GM19397 (cell line): Measurements from ENCODE around the gene HSPB3.
A peak's percentile ranks its signal among the peaks of the same experiment; 100 is the strongest.
"Not testable (repeated sequence)": the region's sequence is repeated elsewhere in the genome, so short reads cannot be mapped to it uniquely, and the experiment has no call there.

Source experiments
- ATAC-seq: cut with Tn5 transposase; IDR thresholded peaks from one replicate; pipeline ENCODE4 v1.9.1; 2021; ENCODE audit warnings: mild to moderate bottlenecking, moderate library complexity; ENCODE audit not compliant: unreplicated experiment

The HSPB3 gene

DNA sequence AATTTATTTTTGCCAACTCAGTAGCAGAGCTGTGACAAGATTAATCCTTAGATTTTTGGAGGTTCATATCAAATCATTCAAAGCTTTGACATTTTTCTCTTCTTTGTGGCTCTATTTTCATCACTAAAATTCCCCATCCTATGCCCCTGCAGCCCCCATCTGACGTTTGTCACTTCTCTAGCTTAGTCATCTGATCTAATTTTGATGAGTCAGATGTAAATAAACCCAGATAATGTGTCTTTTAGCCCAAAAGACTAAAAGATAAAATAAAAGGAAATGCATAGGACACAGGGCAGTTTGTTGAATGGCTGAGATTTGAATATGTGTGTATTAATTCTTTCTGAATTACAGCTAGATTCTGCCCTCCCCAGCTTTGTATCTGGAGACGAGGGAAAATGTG, 897 bp upstream of the HSPB3 start:
- no peak for ATAC-seq

DNA sequence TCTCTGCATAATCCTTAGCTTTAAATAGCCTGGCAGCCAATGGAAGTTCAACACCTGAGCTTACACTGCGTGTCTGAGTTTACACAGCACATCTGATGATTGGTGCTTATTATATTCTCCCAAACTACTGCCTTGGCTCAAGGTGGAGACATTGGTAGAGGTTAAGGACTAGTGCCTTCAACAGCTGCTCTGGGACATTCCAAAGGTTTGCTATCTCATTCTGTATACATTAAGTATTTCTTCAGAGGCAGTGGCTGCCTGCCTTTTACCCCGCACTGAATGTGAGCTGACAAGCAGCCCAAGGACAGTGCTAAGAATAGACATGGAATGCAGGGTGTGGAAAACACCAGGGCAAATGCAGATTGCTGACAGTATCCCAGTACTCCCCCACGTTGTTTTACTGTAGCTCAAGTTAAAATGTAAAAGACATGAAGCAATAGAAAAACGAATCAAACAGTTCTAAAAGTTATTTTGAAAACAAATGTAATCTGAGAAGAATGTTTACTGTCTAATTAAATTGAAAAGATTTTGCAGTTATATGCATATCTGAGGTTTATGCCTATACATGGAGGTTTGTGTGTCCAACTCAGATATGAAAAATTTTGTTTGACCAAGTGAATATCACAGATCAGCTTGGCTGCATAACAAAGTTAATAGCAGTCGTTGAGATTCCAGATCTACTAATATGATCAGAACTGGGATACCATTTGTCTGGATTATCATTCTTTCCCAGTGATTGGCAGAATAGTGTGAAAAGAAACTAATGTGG, 1.8 kb downstream of the HSPB3 start:
- ATAC-seq = no peak

DNA sequence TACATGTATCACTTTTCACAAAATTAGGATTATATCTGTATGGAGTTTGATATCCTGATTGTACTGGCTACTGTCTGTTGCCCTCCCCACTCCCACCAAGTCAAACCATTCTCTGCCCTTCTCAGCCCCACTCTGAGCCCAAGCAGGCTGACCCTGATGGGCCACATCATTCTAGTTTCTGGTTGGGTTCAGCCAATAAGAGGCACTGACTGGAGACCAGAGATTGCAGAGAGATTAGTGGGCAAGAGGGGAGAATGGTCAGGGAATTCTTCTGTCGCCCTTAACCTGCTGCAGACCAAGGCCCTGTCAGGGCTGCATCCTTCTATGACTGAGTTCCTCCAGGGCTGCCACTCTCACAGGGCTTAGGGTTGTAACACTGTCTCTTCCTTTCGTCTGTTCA, 2.7 kb downstream of the HSPB3 start:
- ATAC-seq = no peak

DNA sequence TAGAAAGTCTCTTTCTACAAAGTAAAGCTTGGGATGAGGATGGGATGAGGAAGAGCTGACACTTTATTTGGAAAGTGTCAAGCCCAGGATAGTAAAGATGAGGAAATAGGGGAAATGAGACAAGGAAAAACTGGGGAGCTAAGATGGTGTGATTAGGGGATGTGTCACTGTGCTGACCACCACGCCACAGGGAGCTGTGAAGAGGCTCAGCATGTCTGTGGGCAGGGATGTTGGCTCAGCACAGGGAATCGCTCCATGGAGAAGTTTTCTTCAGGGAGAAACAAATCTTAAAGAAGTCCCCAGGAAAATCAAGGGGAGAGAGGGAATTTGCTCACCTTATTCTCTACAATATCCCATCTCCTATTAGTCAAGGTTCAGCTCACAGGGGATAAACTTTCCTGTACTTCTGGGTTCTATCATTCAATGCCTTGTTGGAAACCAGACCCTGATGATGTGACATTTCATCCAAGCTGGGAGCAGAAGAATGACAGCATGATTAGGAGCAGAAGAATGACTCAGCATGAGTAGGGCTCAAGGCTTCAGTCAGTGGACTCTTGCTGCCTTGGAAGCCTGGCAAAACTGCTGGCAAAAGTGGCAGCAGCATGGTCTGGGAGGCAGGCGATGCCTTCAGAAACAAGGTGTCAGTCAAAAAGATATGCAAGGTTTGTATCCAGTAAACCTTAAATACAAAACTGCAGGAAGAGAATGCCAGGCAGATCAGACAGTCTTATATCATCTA, 4.9 kb downstream of the HSPB3 start:
- no peak for ATAC-seq

DNA sequence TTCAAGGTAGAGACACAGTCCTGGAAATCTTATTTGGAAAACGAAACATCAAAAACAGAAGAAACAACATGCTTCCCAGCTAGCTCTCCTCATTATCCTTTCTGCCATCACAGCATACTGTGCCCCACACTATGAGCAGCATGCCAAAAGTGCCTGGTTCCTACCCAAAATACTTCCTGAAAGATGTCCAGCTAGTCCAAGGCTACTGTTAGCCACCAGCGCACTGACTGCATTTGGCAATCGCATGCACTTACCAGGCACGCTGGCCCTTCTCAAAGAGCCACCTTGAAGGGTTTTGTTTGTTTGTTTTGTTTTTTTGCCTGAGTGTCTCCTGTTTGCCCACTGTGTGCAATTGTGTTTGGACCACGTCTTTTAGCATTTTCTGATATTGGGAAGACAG, 6.8 kb downstream of the HSPB3 start:
- no peak for ATAC-seq

DNA sequence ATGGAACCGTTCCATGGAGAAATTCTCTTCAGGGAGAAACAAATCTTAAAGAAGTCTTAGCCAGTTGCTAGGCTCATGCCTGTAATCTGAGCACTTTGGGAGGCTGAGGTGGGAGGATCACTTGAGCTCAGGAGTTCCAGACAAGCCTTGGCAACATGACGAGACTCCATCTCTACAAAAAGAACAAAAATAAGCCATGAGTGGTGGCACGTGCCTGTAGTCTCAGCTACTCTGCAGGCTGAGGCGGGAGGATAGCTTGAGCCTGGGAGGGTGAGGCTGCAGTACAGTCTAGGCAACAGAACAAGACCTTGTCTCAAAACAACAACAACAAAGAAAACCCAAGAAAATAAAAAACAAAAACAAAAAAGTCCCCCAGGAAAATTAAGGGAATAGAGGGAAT, 8.2 kb downstream of the HSPB3 start:
- ATAC-seq = no peak

DNA sequence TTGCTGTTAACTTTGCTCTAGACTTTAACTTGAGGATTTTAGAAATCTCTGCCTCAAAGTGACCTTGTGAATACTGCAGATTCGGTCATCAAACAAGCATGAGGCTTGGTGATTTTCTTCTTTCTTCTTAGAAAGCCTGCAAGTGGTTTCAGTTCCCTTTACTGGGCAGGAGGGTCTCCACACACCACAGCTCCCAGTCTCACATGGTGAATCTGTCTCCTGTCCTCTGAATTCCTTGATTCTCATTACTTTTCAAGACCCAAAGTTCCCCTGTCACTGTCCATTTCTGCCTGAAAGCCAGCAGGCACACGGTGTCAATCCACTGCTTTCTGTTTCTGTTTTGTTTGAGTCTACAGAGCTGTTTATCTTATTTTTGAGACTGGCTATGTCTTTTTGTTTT, 14.1 kb downstream of the HSPB3 start:
- peak; percentile 81 for ATAC-seq

DNA sequence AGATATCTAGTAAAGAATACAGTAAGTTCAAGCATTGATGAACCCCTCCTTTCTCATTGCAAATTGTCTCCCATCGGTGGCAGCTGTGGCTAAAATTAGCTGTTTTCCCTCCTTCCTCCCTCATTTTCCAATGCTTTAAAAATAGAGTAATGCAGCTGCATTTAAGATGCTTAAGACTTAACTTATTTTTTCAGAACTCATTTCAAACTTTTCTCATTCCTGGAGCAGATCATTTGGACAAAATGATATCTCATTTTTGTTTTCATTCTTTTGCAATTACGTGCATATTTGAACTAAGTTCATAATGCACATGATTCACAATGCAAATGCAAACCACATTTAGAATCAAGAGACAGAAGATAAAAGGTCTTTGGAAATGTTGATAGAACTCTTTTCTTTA, 14.6 kb downstream of the HSPB3 start:
- ATAC-seq = no peak

DNA sequence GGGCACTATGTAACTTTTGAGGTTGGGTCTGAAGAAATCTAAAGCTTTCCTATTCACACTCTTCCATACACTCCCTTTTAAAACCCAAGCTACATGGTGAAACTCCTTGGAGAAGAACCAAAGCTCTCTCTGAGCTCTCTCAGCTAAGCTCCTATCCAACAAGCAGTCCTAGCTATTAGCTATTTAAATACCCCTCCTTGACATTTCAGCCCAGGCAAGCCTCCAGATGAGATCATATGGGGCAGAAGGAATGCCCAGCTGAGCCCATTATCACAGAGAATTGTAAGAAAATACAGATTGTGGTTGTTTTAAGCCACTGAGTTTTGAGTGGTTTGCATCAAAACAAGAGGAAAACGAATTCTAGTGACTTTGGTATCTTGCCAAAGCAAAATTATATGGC, 15.2 kb downstream of the HSPB3 start:
- no peak for ATAC-seq

DNA sequence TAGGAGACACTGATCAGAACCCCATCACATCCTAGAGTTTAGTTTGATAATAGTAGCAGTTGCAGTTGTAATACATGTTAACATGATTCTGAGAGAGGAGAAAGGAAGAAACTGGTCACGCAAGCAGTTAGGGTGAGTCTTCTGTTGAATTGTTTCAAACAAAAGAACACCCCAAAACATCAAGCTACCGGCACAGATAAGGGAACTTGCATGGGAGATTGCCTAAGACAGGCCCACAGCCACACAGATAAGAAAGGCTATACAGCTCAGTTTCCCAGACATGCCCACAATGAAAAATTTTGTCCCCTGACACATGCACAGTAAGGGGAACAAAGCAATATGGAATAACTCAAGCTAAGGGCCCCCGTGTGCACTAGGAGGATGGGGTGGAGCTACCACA, 15.9 kb downstream of the HSPB3 start:
- ATAC-seq = no peak

DNA sequence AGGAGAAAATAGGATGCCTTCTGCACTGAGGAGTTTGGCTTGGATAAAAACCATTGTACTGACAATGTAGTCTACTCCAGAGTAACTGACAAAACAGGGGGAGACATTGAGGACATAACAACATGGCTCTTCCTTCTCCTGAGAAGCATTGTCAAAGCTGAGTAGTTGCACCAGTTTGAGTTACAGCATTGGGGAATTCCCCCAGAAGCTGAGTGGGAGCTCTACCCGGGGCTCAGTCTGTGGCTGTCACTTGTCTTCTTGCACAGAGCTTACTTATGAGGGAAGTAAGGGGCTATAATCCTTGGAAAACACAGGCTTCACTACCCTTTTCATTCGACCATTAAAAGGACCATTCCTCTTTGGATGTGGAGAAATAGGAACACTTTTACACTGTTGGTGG, 21.2 kb downstream of the HSPB3 start:
- no peak for ATAC-seq

DNA sequence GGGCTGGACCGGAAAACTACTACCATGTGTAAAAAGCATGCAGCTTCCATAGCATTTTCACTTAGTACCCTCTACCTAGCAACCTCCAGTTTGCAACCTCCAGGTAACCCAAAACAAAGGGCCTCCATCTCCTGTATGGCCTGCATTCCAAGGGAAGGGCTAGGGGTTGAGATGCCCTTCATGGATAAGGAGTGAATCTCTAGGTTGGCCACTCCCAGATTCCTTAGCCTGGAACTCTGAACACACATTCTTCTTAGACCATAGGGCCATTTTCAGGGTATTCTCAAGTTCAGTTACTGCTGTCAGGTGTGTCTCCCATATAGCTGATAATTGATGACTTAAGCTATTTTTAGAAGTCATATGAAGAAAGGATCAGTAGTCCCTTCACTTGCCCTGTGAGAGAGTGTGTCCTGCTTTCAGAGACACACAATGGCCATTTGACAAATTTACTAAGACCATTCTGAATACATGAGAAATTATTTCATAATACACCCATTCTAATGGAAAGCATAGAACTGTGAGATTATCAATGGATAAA, 22.5 kb downstream of the HSPB3 start:
- no peak for ATAC-seq

DNA sequence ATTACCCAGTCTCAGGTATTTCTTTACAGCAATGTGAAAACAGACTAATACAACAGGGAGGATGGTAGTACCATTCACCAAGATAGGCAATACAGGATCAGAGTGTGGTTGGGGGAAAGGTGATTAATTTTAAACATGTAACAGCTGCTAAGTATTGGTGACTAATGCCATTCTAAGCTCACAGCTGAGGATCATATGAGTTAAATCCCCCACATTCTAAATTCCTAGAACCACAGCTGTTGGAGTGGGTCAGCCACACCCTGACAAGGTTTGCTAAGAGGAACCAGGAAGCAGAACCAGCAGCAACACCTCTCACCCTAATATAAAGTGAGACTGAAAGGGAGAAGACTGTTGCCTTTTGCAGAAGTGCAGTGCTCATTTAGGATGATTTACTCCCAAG, 24.8 kb downstream of the HSPB3 start:
- no peak for ATAC-seq

DNA sequence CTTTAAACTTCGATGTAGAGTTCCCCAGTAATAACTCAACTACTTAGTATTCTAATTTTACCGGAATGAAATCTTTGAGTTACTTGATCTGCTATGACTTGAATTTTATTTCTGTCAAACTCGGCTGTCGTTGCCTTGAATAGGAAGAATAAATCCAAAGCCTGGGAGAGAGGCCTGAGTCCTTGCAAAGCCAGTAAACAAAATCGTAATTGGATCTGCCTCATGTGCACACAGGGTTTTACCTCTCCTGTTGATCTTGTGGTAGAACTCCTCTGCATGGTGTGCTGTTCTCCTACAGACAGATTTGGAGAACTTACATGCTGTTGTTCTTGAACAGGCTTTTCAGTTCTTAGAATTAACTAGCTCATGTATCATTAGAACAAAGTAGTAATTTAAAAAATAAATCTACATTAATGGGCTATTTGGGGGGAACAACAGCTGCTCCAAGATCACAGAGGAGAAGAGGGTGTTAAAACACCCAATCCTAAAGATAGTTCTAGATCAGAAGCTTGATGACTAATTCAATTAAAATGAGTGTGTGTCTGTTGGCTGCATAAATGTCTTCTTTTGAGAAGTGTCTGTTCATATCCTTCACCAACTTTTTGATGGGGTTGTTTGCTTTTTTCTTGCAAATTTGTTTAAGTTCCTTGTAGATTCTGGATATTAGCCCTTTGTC, 28.9 kb downstream of the HSPB3 start:
- no peak for ATAC-seq

DNA sequence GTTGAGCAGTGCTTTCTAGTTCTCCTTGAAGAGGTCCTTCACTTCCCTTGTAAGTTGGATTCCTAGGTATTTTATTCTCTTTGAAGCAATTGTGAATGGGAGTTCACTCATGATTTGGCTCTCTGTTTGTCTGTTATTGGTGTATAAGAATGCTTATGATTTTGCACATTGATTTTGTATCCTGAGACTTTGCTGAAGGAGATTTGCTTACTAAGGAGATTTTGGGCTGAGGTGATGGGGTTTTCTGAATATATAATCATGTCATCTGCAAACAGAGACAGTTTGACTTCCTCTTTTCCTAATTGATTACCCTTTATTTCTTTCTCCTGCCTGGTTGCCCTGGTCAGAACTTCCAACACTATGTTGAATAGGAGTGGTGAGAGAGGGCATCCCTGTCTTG, 30.2 kb downstream of the HSPB3 start:
- not testable (repeated sequence) for ATAC-seq

DNA sequence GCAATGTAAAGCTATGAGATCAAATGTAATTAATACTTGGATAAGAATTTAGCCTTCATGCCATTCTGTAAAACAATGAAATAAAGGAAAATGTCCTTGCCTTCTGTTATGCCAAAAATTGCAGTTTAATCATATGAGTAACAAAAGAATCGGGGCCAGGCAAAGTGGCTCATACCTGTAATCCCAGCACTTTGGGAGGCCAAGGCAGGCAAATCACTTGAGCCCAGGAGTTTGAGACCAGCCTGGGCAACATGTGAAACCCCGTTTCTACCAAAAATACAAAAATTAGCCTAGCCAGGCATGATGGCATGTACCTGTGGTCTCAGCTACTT, 34.1 kb downstream of the HSPB3 start:
- not testable (repeated sequence) for ATAC-seq

DNA sequence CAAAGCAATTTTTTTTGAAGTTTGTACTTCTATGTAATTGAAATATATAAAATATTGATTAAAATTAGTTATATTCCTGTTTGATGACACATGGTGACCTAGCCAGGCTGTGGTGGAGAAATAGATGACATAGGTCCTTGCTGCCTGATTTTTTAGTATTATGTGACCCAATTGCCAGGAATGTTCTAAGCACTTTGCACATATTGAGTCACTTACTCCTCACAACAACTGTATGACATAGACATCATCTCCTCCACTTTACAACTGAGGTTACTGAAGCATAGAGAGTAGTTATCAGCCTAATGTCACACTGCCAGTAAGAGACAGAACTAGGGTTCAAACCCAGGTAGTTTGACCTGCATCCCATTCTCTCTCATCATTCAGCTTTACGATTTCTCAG, 35.8 kb downstream of the HSPB3 start:
- ATAC-seq = no peak

DNA sequence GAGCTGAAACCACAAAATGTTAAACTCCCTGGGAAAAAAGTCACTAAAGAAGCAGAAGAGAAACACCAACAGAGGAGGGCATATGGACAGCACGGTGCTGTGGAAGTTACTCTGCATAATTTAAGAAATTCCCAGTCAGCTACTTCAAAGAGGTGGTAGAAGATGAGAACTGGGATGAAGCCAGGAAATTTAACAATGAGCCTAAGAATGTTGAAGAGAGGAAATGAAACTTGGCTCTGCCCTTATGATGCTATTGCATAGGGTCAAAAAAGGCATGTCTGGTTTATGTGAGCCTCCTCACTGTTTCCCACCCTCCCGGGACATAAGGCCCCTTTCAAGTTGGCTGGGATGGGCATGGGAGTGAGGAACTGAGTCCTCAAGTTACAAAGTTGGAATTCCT, 36.7 kb downstream of the HSPB3 start:
- no peak for ATAC-seq

DNA sequence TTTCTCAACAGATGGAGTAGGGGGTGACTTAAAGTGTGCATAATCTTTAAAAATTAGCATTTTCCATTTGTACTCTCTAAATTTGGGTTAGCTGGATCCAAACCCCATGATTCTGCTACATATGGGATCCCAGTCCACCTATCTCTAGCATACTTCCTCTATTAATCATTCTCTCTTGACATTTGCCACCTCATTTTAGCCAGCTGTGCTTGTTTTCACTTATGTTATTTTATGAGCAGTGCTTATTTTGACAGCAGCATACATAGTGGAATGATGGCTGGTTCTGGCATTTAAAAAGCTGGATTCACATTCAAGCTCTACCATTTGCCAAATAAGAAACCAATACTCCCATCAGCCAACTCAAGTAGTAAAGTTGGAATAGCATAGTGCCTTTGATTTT, 39.5 kb downstream of the HSPB3 start:
- no peak for ATAC-seq
